C4-2B (cell line): ENCODE results near the gene UNC5CL.

Source experiments
- CTCF ChIP-seq: fragments of 450-650 bp; conservative IDR thresholded peaks from 2 replicates; pipeline ENCODE4 v1.5.1; 2017; ENCODE audit warnings: mild to moderate bottlenecking
- ZFX ChIP-seq: fragments of 450-650 bp; IDR thresholded peaks from 2 replicates; pipeline ENCODE4 v1.6.1; 2017

- TF ChIP-seq CTCF (no peak), ZFX (no peak)
These were observed 2.4 kb downstream of the UNC5CL start for GRCh38 chr6:41036601-41037000.
